PFSK-1 (cell line): ENCODE measurements around the gene OR1D5.

Experiments used
- FOXP2 ChIP-seq: optimal IDR thresholded peaks from 2 replicates; pipeline ENCODE3; 2011; ENCODE audit warnings: borderline replicate concordance, control low read depth, inconsistent platforms; ENCODE audit not compliant: insufficient read depth; ENCODE audit errors: extremely low read length, extremely low read depth
- POLR2AphosphoS5 ChIP-seq: IDR thresholded peaks from 2 replicates; pipeline ENCODE4 v1.6.1; 2012; ENCODE audit warnings: low read depth, mild to moderate bottlenecking, control low read depth, low read length, moderate library complexity
- REST ChIP-seq, 2 experiments: IDR thresholded peaks; 2 replicates each; pipeline versions ENCODE4 v1.6.1 to v1.8.0; 2011 to 2012; ENCODE audit warnings: low read depth in 2 of 2, low read length in 2 of 2, control low read depth in 1 of 2, inconsistent platforms in 1 of 2, mild to moderate bottlenecking in 1 of 2, moderate library complexity in 1 of 2; ENCODE audit not compliant: insufficient read depth in 1 of 2
- SIN3A ChIP-seq: IDR thresholded peaks from 2 replicates; pipeline ENCODE4 v1.6.1; 2012; ENCODE audit warnings: mild to moderate bottlenecking, low read length, moderate library complexity, borderline replicate concordance; ENCODE audit not compliant: insufficient read depth
- TAF1 ChIP-seq: IDR thresholded peaks from 2 replicates; pipeline ENCODE4 v1.6.1; 2012; ENCODE audit warnings: low read length, control low read depth, borderline replicate concordance; ENCODE audit not compliant: insufficient read depth

Gene OR1D5

GRCh38 chr17:3046753-3047152, 16.7 kb downstream of the OR1D5 start:
- TF ChIP-seq TAF1 (no peak), REST (IDR thresholded peaks at IDR 0.05; ENCODE audit: insufficient read depth in 1 of 2, low read depth in 2 of 2, low read length in 2 of 2) (no peak), POLR2AphosphoS5 (no peak)

- TF ChIP-seq TAF1: no peak
- TF ChIP-seq REST (IDR thresholded peaks at IDR 0.05; ENCODE audit: insufficient read depth in 1 of 2, low read depth in 2 of 2, low read length in 2 of 2): no peak
- TF ChIP-seq POLR2AphosphoS5: no peak
- no peak for TF ChIP-seq SIN3A
- TF ChIP-seq FOXP2: no peak
Observed at GRCh38 chr17:3043737-3044365, 19.6 kb downstream of the OR1D5 start.

- no peak for TF ChIP-seq REST (IDR thresholded peaks at IDR 0.05; ENCODE audit: insufficient read depth in 1 of 2, low read depth in 2 of 2, low read length in 2 of 2)
- no peak for TF ChIP-seq SIN3A
- TF ChIP-seq TAF1: no peak
- TF ChIP-seq FOXP2: no peak
- no peak for TF ChIP-seq POLR2AphosphoS5
Observed at GRCh38 chr17:3040882-3041281, 22.5 kb downstream of the OR1D5 start.

GRCh38 chr17:3039736-3040135, 23.7 kb downstream of the OR1D5 start:
- TF ChIP-seq FOXP2 (no peak), TAF1 (no peak), POLR2AphosphoS5 (no peak), SIN3A (no peak), REST (IDR thresholded peaks at IDR 0.05; ENCODE audit: insufficient read depth in 1 of 2, low read depth in 2 of 2, low read length in 2 of 2) (no peak)

GRCh38 chr17:3038941-3039340, 24.5 kb downstream of the OR1D5 start:
- TF ChIP-seq SIN3A (no peak), POLR2AphosphoS5 (no peak), FOXP2 (no peak), REST (IDR thresholded peaks at IDR 0.05; ENCODE audit: insufficient read depth in 1 of 2, low read depth in 2 of 2, low read length in 2 of 2) (no peak), TAF1 (no peak)
